A549 (cell line): ENCODE results near the gene ADPRHL1. TPM values are rescaled to one million over a fixed set of nuclear protein-coding genes. Genes with fewer than 3 reads are reported as not detected.

Experiments
- ATAC-seq, 2 experiments: fragments of 200-7000 bp in 1 of 2; fragments of >200 bp in 1 of 2; cut with Nextera tagmentation in 1 of 2; cut with Tn5 transposase in 1 of 2; 3 replicates each; pipeline versions ENCODE4 v1.8.0 to v1.9.1; 2018 to 2020; ENCODE audit warnings: mild to moderate bottlenecking in 1 of 2, moderate library complexity in 1 of 2
- CTCF ChIA-PET: fragments of 300-600 bp; sonication (Branson Sonifier 250); formaldehyde crosslinking; extraction: SDS; loops from one replicate; lab custom pipeline; 2021; ENCODE audit warnings: antibody characterized with exemption, inconsistent platforms; lab: Yijun Ruan, JAX
- POLR2A ChIA-PET: fragments of 350-600 bp; formaldehyde crosslinking; extraction: SDS; loops from one replicate; lab custom pipeline; 2021; ENCODE audit warnings: antibody characterized with exemption, inconsistent platforms; lab: Yijun Ruan, JAX
- DNase-seq, 2 experiments: peaks; one replicate each; pipeline versions ENCODE4 v3.0.0 to v3.0.0-alpha.2; 2011 to 2016; ENCODE audit warnings: low read depth in 1 of 2, low spot score in 1 of 2
- FAIRE-seq: peaks from 2 replicates; lab custom pipeline; 2011; peaks lifted over from hg19 to GRCh38; lab: Jason Lieb, UNC
- H3K27ac ChIP-seq, 2 experiments: fragments of >200 bp; sonication (Bioruptor Twin); formaldehyde crosslinking; 3 replicates each; pipeline ENCODE4 v1.5.1; 2016 to 2017
- H3K4me1 ChIP-seq: fragments of >200 bp; sonication (Bioruptor Twin); formaldehyde crosslinking; 3 replicates; pipeline ENCODE4 v1.6.1; 2016
- H3K4me2 ChIP-seq: fragments of >200 bp; sonication (Bioruptor Twin); formaldehyde crosslinking; 3 replicates; pipeline ENCODE4 v1.6.1; 2016
- H3K4me3 ChIP-seq: fragments of >200 bp; sonication (Bioruptor Twin); formaldehyde crosslinking; 3 replicates; pipeline ENCODE4 v1.5.1; 2016
- H3K9me3 ChIP-seq: fragments of >200 bp; sonication (Bioruptor Twin); formaldehyde crosslinking; 3 replicates; pipeline ENCODE4 v1.6.1; 2016
- BHLHE40 ChIP-seq: IDR thresholded peaks from 2 replicates; pipeline ENCODE4 v1.6.1; 2012; ENCODE audit warnings: low read depth, low read length, inconsistent platforms
- CEBPB ChIP-seq, 2 experiments: fragments of >200 bp in 1 of 2; sonication (Bioruptor Twin) in 1 of 2; formaldehyde crosslinking in 1 of 2; IDR thresholded peaks; 2 replicates each; pipeline ENCODE4 v1.6.1; 2012 to 2016
- CHD2 ChIP-seq: fragments of 150-350 bp; IDR thresholded peaks from 2 replicates; pipeline ENCODE4 v1.6.1; 2014; ENCODE audit warnings: low read length; ENCODE audit not compliant: partially characterized antibody
- EHMT2 ChIP-seq: fragments of 200-600 bp; sonication (generic); IDR thresholded peaks from 2 replicates; pipeline ENCODE4 v1.6.1; 2016; ENCODE audit warnings: antibody characterized with exemption, low read depth, mild to moderate bottlenecking, moderate library complexity
- EP300 ChIP-seq, 2 experiments: fragments of >200 bp; sonication (Bioruptor Twin); formaldehyde crosslinking; IDR thresholded peaks; 2 replicates in 1 of 2; 3 replicates in 1 of 2; pipeline ENCODE4 v1.6.1; 2016 to 2017
- ESRRA ChIP-seq: fragments of 150-350 bp; IDR thresholded peaks from 2 replicates; pipeline ENCODE4 v1.6.1; 2014; ENCODE audit warnings: mild to moderate bottlenecking, low read length, borderline replicate concordance
- FOSL2 ChIP-seq, 2 experiments: fragments of 450-650 bp in 1 of 2; fragments of >200 bp in 1 of 2; sonication (Bioruptor Twin) in 1 of 2; formaldehyde crosslinking; IDR thresholded peaks; 2 replicates each; pipeline versions ENCODE4 v1.5.0 to v1.6.1; 2016 to 2020; ENCODE audit warnings: mild to moderate bottlenecking in 1 of 2, moderate library complexity in 1 of 2
- FOXS1 ChIP-seq: fragments of 250-450 bp; sonication (Bioruptor Pico); IDR thresholded peaks from 2 replicates; pipeline ENCODE4 v1.5.0; 2020; ENCODE audit warnings: mild to moderate bottlenecking, moderate library complexity
- GATA3 ChIP-seq: IDR thresholded peaks from 2 replicates; pipeline ENCODE4 v1.6.1; 2012; ENCODE audit warnings: borderline replicate concordance
- HEYL ChIP-seq: fragments of 250-450 bp; sonication (Bioruptor Pico); IDR thresholded peaks from 2 replicates; pipeline ENCODE4 v1.8.0; 2021; ENCODE audit warnings: mild to moderate bottlenecking, moderate library complexity
- HOXA7 ChIP-seq: fragments of 250-450 bp; sonication (Bioruptor Pico); IDR thresholded peaks from 2 replicates; pipeline ENCODE4 v1.5.0; 2020; ENCODE audit warnings: mild to moderate bottlenecking, moderate library complexity
- HOXB13 ChIP-seq: fragments of 250-450 bp; sonication (Bioruptor Pico); IDR thresholded peaks from 2 replicates; pipeline ENCODE4 v1.5.0; 2020; ENCODE audit warnings: low read depth, mild to moderate bottlenecking, moderate library complexity
- JUN ChIP-seq, 2 experiments: fragments of >200 bp; sonication (Bioruptor Twin); formaldehyde crosslinking; IDR thresholded peaks; 2 replicates in 1 of 2; 3 replicates in 1 of 2; pipeline ENCODE4 v1.6.1; 2016 to 2017
- KDM1A ChIP-seq: fragments of 200-600 bp; sonication (generic); IDR thresholded peaks from 2 replicates; pipeline ENCODE4 v1.6.1; 2016; ENCODE audit warnings: low read depth, mild to moderate bottlenecking
- KDM5A ChIP-seq: fragments of 200-600 bp; sonication (generic); IDR thresholded peaks from 2 replicates; pipeline ENCODE4 v1.6.1; 2016; ENCODE audit warnings: antibody characterized with exemption, mild to moderate bottlenecking
- NFE2L2 ChIP-seq: fragments of 150-350 bp; conservative IDR thresholded peaks from 2 replicates; pipeline ENCODE4 v1.6.1; 2014; ENCODE audit warnings: low read length
- NR3C1 ChIP-seq: fragments of >200 bp; sonication (Bioruptor Twin); formaldehyde crosslinking; IDR thresholded peaks from 3 replicates; pipeline ENCODE4 v1.6.1; 2017
- POLR2AphosphoS2 ChIP-seq: conservative IDR thresholded peaks from 2 replicates; pipeline ENCODE4 v1.6.1; 2012; ENCODE audit warnings: low read length, improper control_type of control experiment, inconsistent platforms
- RARB ChIP-seq: fragments of 250-450 bp; sonication (Bioruptor Pico); IDR thresholded peaks from 2 replicates; pipeline ENCODE4 v1.8.0; 2021; ENCODE audit warnings: mild to moderate bottlenecking, moderate library complexity
- RNF2 ChIP-seq: fragments of 200-600 bp; sonication (generic); IDR thresholded peaks from 2 replicates; pipeline ENCODE4 v1.6.1; 2016; ENCODE audit warnings: low read depth, mild to moderate bottlenecking, antibody characterized with exemption, moderate library complexity, borderline replicate concordance
- ZC3H11A ChIP-seq: fragments of 450-650 bp; IDR thresholded peaks from 2 replicates; pipeline ENCODE4 v1.6.1; 2014; ENCODE audit warnings: antibody characterized with exemption, mild to moderate bottlenecking
- ZNF302 ChIP-seq: fragments of 250-450 bp; sonication (Bioruptor Pico); IDR thresholded peaks from 2 replicates; pipeline ENCODE4 v1.9.0; 2021; ENCODE audit warnings: inconsistent platforms, mild to moderate bottlenecking, moderate library complexity
- ZSCAN20 ChIP-seq: fragments of 250-450 bp; sonication (Bioruptor Pico); IDR thresholded peaks from 2 replicates; pipeline ENCODE4 v1.8.0; 2022; ENCODE audit warnings: mild to moderate bottlenecking, moderate library complexity
- WGBS: methylation state at CpG from one replicate; pipeline ENCODE4 v1.1.6; 2017; ENCODE audit errors: missing lambda C conversion rate; 5-methylcytosine and 5-hydroxymethylcytosine counted together
- polyA plus RNA-seq, 4 experiments: library from polyadenylated mRNA; depleted of rRNA in 3 of 4; stranded (reverse); fragments of >200 nt; fragmentation: RNase III in 1 of 4; extraction: RNeasy Plus Mini Kit Qiagen cat#74134 plus additional on column Dnase treatment in 1 of 4; gene quantifications; 2 replicates in 3 of 4; 3 replicates in 1 of 4; pipeline ENCODE4 v1.2.3, GENCODE V29; 2011 to 2017
- TF ChIP-seq, protein P1 (sequence below): fragments of >200 bp; sonication (Bioruptor Twin); formaldehyde crosslinking; IDR thresholded peaks from 3 replicates; pipeline ENCODE4 v1.5.1; 2016
- TF ChIP-seq, protein P2 (sequence below): fragments of >200 bp; sonication (Bioruptor Twin); formaldehyde crosslinking; IDR thresholded peaks from 3 replicates; pipeline ENCODE4 v1.6.1; 2016
- TF ChIP-seq, protein P3 (sequence below): IDR thresholded peaks from 2 replicates; pipeline ENCODE4 v1.6.1; 2012
- TF ChIP-seq, protein P4 (sequence below): IDR thresholded peaks from 2 replicates; pipeline ENCODE4 v1.6.1; 2012; ENCODE audit warnings: low read depth, borderline replicate concordance

Gene ADPRHL1
- polyA plus RNA-seq, 2 of the 4 experiments (the other 2 are of a cell fraction): 11.0 to 11.4 TPM

DNA sequence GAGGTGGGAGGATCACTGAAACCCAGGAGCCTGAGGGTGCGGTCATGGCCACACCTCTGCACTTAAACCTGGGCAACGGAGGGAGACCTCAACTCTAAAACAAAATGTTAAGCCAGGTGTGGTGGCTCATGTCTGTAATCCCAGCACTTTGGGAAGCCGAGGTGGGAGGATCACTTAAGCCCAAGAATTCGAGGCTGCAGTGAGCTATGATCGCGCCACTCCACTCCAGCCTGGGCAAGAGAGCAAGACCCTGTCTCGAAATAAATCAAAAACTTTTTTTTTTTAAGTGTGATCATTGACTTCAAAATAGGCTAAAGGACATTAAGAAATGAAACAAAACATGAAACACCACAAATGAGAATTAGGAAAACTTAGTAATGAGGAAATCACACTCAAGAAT, 16.3 kb upstream of the ADPRHL1 start:
- 94% methylated on average over 5 of the region's 7 CpGs for WGBS
- TF ChIP-seq CHD2: no peak
- TF ChIP-seq RNF2: no peak
- TF ChIP-seq NR3C1: no peak
- TF ChIP-seq FOXS1 (CRISPR knock-in tag): no peak
- no peak for TF ChIP-seq ZSCAN20 (CRISPR knock-in tag)
- TF ChIP-seq FOSL2 (IDR thresholded peaks at IDR 0.05): no peak
- TF ChIP-seq FOSL2 (CRISPR knock-in tag; IDR thresholded peaks at IDR 0.05): no peak
- no peak for TF ChIP-seq GATA3
- TF ChIP-seq ESRRA: no peak
- DNase-seq (no peak), ATAC-seq (no peak), FAIRE-seq (no peak)
- Histone ChIP-seq H3K4me3 (no peak overlapping the region), H3K4me1 (no peaks in the 10 kb centered on the region), H3K9me3 (no peaks in the 10 kb centered on the region), H3K27ac (no peak overlapping the region), H3K4me2 (no peak overlapping the region)
- CTCF ChIA-PET: no interaction called here
- POLR2A ChIA-PET: no interaction called here

DNA sequence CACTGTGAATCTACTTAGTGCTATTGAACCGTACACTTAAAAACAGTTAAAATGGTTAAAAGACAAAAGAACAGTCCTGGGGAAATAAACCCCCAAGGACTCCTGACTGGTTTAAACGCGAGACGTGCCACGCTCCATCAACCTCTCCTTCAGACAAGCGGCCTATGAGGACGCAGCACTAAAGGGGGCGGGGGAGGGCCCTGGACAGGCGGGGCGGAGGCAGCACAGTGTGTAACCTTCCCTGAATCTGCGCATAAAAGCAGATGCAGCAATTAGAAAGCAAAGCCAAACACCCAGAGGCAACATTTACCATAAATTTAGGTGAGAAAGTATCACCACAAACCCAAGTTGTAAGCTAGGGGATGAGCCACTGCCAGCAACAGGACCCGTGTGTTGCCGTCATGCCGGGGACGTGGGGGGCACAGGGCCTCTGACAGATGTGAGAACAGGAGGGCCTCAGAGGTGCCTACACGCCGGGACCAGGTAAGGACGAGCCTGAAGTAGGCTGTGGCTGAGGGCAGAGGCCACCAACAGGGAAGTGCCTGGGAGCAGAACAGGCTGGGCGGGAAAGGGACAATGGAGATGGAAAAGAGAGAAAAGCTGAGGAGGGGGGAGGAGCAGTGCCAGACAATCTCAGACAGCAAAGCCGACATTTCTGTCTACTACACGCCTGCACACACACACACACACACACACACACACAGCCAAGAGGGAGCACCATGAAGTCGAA, 15.3 kb upstream of the ADPRHL1 start:
- FAIRE-seq (no peak), DNase-seq (no peak), ATAC-seq (no peak)
- H3K4me1 ChIP-seq: no peaks in the 10 kb centered on the region
- WGBS: 92% methylated on average over 21 of the region's 22 CpGs
- POLR2A ChIA-PET: no interaction called here
- H3K9me3 ChIP-seq: no peaks in the 10 kb centered on the region
- no peak overlapping the region for H3K4me3 ChIP-seq
- H3K4me2 ChIP-seq: no peak overlapping the region
- no peak overlapping the region for H3K27ac ChIP-seq
- TF ChIP-seq, protein P1, sequence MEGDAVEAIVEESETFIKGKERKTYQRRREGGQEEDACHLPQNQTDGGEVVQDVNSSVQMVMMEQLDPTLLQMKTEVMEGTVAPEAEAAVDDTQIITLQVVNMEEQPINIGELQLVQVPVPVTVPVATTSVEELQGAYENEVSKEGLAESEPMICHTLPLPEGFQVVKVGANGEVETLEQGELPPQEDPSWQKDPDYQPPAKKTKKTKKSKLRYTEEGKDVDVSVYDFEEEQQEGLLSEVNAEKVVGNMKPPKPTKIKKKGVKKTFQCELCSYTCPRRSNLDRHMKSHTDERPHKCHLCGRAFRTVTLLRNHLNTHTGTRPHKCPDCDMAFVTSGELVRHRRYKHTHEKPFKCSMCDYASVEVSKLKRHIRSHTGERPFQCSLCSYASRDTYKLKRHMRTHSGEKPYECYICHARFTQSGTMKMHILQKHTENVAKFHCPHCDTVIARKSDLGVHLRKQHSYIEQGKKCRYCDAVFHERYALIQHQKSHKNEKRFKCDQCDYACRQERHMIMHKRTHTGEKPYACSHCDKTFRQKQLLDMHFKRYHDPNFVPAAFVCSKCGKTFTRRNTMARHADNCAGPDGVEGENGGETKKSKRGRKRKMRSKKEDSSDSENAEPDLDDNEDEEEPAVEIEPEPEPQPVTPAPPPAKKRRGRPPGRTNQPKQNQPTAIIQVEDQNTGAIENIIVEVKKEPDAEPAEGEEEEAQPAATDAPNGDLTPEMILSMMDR: no peak
- no peak for TF ChIP-seq ZC3H11A
- TF ChIP-seq EP300 (IDR thresholded peaks at IDR 0.05): no peak
- TF ChIP-seq CHD2: no peak
- no peak for TF ChIP-seq GATA3
- no peak for TF ChIP-seq HEYL
- TF ChIP-seq BHLHE40: no peak
- TF ChIP-seq POLR2AphosphoS2: no peak
- no peak for TF ChIP-seq CEBPB (IDR thresholded peaks at IDR 0.05)
- no peak for TF ChIP-seq KDM1A
- CTCF ChIA-PET: no interaction called here

DNA sequence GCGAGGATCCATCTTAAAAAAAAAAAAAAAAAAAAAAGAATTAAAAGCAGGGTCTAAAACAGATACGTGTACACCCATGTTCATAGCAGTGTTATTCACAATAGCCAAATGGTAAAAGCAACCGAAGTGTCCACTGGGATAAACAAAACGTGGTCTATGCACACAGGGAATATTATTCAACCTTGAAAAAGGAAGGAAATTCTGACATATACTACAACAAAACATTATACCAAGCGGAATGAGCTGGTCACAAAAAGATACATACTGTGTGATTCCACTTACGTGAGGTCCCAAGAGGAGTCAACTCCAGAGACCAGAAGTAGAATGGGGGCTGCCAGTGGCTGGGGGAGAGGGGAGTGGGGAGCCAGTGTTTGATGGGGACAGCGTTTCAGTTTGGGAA, 14.7 kb upstream of the ADPRHL1 start:
- ChIA-PET POLR2A (no interaction called here), CTCF (no interaction called here)
- ATAC-seq (no peak), DNase-seq (no peak), FAIRE-seq (no peak)
- no peak overlapping the region for H3K4me2 ChIP-seq
- H3K9me3 ChIP-seq: no peaks in the 10 kb centered on the region
- no peak for TF ChIP-seq KDM1A
- TF ChIP-seq ZNF302: no peak
- TF ChIP-seq FOSL2 (IDR thresholded peaks at IDR 0.05): no peak
- TF ChIP-seq FOSL2 (CRISPR knock-in tag; IDR thresholded peaks at IDR 0.05): no peak
- TF ChIP-seq, protein P2, sequence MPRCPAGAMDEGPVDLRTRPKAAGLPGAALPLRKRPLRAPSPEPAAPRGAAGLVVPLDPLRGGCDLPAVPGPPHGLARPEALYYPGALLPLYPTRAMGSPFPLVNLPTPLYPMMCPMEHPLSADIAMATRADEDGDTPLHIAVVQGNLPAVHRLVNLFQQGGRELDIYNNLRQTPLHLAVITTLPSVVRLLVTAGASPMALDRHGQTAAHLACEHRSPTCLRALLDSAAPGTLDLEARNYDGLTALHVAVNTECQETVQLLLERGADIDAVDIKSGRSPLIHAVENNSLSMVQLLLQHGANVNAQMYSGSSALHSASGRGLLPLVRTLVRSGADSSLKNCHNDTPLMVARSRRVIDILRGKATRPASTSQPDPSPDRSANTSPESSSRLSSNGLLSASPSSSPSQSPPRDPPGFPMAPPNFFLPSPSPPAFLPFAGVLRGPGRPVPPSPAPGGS: no peak
- no peak for TF ChIP-seq HOXB13 (CRISPR knock-in tag)
- no peak for TF ChIP-seq NFE2L2
- TF ChIP-seq, protein P3, sequence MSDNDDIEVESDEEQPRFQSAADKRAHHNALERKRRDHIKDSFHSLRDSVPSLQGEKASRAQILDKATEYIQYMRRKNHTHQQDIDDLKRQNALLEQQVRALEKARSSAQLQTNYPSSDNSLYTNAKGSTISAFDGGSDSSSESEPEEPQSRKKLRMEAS: no peak
- TF ChIP-seq KDM5A: no peak
- TF ChIP-seq JUN (IDR thresholded peaks at IDR 0.05): no peak
- TF ChIP-seq EHMT2: no peak
- no peak for TF ChIP-seq ZC3H11A
- TF ChIP-seq HOXA7 (CRISPR knock-in tag): no peak
- no peak for TF ChIP-seq RARB (CRISPR knock-in tag)
- TF ChIP-seq, protein P4, sequence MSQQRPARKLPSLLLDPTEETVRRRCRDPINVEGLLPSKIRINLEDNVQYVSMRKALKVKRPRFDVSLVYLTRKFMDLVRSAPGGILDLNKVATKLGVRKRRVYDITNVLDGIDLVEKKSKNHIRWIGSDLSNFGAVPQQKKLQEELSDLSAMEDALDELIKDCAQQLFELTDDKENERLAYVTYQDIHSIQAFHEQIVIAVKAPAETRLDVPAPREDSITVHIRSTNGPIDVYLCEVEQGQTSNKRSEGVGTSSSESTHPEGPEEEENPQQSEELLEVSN: no peak
- no peak for TF ChIP-seq CHD2
- TF ChIP-seq, protein P1: no peak
- no peak overlapping the region for H3K4me3 ChIP-seq
- WGBS: 93% methylated on average over 7 of the region's 7 CpGs
- no peak overlapping the region for H3K27ac ChIP-seq
- H3K4me1 ChIP-seq: no peaks in the 10 kb centered on the region
